ENCODE results near the gene TMPRSS2. TPM values are rescaled to one million over a fixed set of nuclear protein-coding genes. Genes with fewer than 3 reads are reported as not detected.

Gene TMPRSS2
- polyA plus RNA-seq, 4 donors, result 108 to 167 (median 136) TPM

- DNase-seq (no peak), FAIRE-seq (no peak)
- H3K4me3 ChIP-seq (ENCODE audit: low read depth in 1 of 3, low read length in 3 of 3), result no peak overlapping the region
- no peak overlapping the region for H3K27ac ChIP-seq (ENCODE audit: low read depth in 1 of 3, low read length in 2 of 3)
- no peaks in the 10 kb centered on the region for H3K4me1 ChIP-seq (ENCODE audit: control insufficient read depth in 3 of 3, insufficient read depth in 2 of 3, low read depth in 1 of 3, low read length in 2 of 3)
- no peaks in the 10 kb centered on the region for H3K9me3 ChIP-seq (ENCODE audit: control insufficient read depth in 2 of 2, insufficient read depth in 1 of 2, low read depth in 1 of 2, low read length in 1 of 2)
- peaks cover 17 to 30% (median 23%) of the 10 kb centered on the region in 3 donors for H3K36me3 ChIP-seq (ENCODE audit: control insufficient read depth in 3 of 3, insufficient read depth in 2 of 3, low read depth in 1 of 3, low read length in 3 of 3)
- 92 to 95% (median 93%) methylated on average over 3 of the region's 3 CpGs for WGBS, 3 donors
- no peaks in the 10 kb centered on the region for H3K27me3 ChIP-seq (ENCODE audit: control insufficient read depth in 3 of 3, insufficient read depth in 3 of 3, low read length in 3 of 3)
These were observed 60.6 kb downstream of the TMPRSS2 start for GRCh38 chr21:41447356-41447755.

- FAIRE-seq (no peak), DNase-seq (no peak)
These were observed 61.4 kb downstream of the TMPRSS2 start for GRCh38 chr21:41446586-41446985.

GRCh38 chr21:41445465-41445862 is 62.5 kb downstream of the TMPRSS2 start:
- WGBS, 3 donors, result 81 to 96% (median 95%) methylated on average over 7 of the region's 7 CpGs
- H3K27me3 ChIP-seq (ENCODE audit: control insufficient read depth in 3 of 3, insufficient read depth in 3 of 3, low read length in 3 of 3), result no peaks in the 10 kb centered on the region
- DNase-seq (no peak), FAIRE-seq (no peak)
- no peaks in the 10 kb centered on the region for H3K9me3 ChIP-seq (ENCODE audit: control insufficient read depth in 2 of 2, insufficient read depth in 1 of 2, low read depth in 1 of 2, low read length in 1 of 2)
- no peak overlapping the region for H3K4me3 ChIP-seq (ENCODE audit: low read depth in 1 of 3, low read length in 3 of 3)
- H3K36me3 ChIP-seq (ENCODE audit: control insufficient read depth in 3 of 3, insufficient read depth in 2 of 3, low read depth in 1 of 3, low read length in 3 of 3), result peaks cover 18 to 36% (median 34%) of the 10 kb centered on the region in 3 donors
- no peak overlapping the region for H3K27ac ChIP-seq (ENCODE audit: low read depth in 1 of 3, low read length in 2 of 3)
- no peaks in the 10 kb centered on the region for H3K4me1 ChIP-seq (ENCODE audit: control insufficient read depth in 3 of 3, insufficient read depth in 2 of 3, low read depth in 1 of 3, low read length in 2 of 3)

More at GRCh38 chr21:41446586-41446985, 61.4 kb downstream of the TMPRSS2 start:
- no peaks in the 10 kb centered on the region for H3K9me3 ChIP-seq (ENCODE audit: control insufficient read depth in 2 of 2, insufficient read depth in 1 of 2, low read depth in 1 of 2, low read length in 1 of 2)
- H3K27me3 ChIP-seq (ENCODE audit: control insufficient read depth in 3 of 3, insufficient read depth in 3 of 3, low read length in 3 of 3), result no peaks in the 10 kb centered on the region
- WGBS, 3 donors, result 65 to 89% (median 80%) methylated on average over 4 of the region's 4 CpGs
- no peaks in the 10 kb centered on the region for H3K4me1 ChIP-seq (ENCODE audit: control insufficient read depth in 3 of 3, insufficient read depth in 2 of 3, low read depth in 1 of 3, low read length in 2 of 3)
- H3K27ac ChIP-seq (ENCODE audit: low read depth in 1 of 3, low read length in 2 of 3), result no peak overlapping the region
- H3K36me3 ChIP-seq (ENCODE audit: control insufficient read depth in 3 of 3, insufficient read depth in 2 of 3, low read depth in 1 of 3, low read length in 3 of 3), result peaks cover 16 to 31% (median 26%) of the 10 kb centered on the region in 3 donors
- H3K4me3 ChIP-seq (ENCODE audit: low read depth in 1 of 3, low read length in 3 of 3), result no peak overlapping the region

GRCh38 chr21:41444703-41445464 is 63.1 kb downstream of the TMPRSS2 start:
- no peak for FAIRE-seq
- no peak overlapping the region for H3K27ac ChIP-seq (ENCODE audit: low read depth in 1 of 3, low read length in 2 of 3)
- no peaks in the 10 kb centered on the region for H3K4me1 ChIP-seq (ENCODE audit: control insufficient read depth in 3 of 3, insufficient read depth in 2 of 3, low read depth in 1 of 3, low read length in 2 of 3)
- 91 to 98% (median 94%) methylated on average over 13 of the region's 13 CpGs for WGBS, 3 donors
- peaks cover 18 to 37% (median 36%) of the 10 kb centered on the region in 3 donors for H3K36me3 ChIP-seq (ENCODE audit: control insufficient read depth in 3 of 3, insufficient read depth in 2 of 3, low read depth in 1 of 3, low read length in 3 of 3)
- no peak overlapping the region for H3K4me3 ChIP-seq (ENCODE audit: low read depth in 1 of 3, low read length in 3 of 3)
- H3K9me3 ChIP-seq (ENCODE audit: control insufficient read depth in 2 of 2, insufficient read depth in 1 of 2, low read depth in 1 of 2, low read length in 1 of 2), result no peaks in the 10 kb centered on the region
- no peak for DNase-seq
- no peaks in the 10 kb centered on the region for H3K27me3 ChIP-seq (ENCODE audit: control insufficient read depth in 3 of 3, insufficient read depth in 3 of 3, low read length in 3 of 3)

DNA sequence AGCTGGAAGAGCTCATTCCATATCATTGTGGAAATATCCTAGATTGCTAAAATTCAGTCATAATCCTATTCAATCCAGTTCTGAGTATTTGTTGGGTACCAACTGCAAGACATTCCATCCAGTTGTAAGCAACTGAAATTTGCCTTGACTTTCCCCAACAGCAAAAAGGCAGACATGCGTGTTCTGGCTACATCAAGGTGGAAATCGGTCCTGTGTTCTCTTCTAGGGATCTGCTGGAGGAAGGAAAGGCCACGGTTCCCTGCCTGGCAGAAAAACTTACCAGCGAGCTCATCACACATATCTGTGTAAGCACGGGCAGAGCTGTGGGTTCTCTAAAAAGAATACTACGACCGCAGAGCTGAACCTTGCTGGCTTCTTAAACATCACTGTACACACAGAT is 64.4 kb downstream of the TMPRSS2 start:
- Histone ChIP-seq H3K27ac (ENCODE audit: low read depth in 1 of 3, low read length in 2 of 3) (no peak overlapping the region), H3K4me1 (ENCODE audit: control insufficient read depth in 3 of 3, insufficient read depth in 2 of 3, low read depth in 1 of 3, low read length in 2 of 3) (no peaks in the 10 kb centered on the region), H3K9me3 (ENCODE audit: control insufficient read depth in 2 of 2, insufficient read depth in 1 of 2, low read depth in 1 of 2, low read length in 1 of 2) (no peaks in the 10 kb centered on the region), H3K36me3 (ENCODE audit: control insufficient read depth in 3 of 3, insufficient read depth in 2 of 3, low read depth in 1 of 3, low read length in 3 of 3) (peaks cover 21 to 43% (median 31%) of the 10 kb centered on the region in 3 donors), H3K27me3 (ENCODE audit: control insufficient read depth in 3 of 3, insufficient read depth in 3 of 3, low read length in 3 of 3) (no peaks in the 10 kb centered on the region), H3K4me3 (ENCODE audit: low read depth in 1 of 3, low read length in 3 of 3) (no peak overlapping the region)
- 92 to 96% (median 94%) methylated on average over 7 of the region's 7 CpGs for WGBS, 3 donors
- DNase-seq, result no peak
- FAIRE-seq, result no peak

DNA sequence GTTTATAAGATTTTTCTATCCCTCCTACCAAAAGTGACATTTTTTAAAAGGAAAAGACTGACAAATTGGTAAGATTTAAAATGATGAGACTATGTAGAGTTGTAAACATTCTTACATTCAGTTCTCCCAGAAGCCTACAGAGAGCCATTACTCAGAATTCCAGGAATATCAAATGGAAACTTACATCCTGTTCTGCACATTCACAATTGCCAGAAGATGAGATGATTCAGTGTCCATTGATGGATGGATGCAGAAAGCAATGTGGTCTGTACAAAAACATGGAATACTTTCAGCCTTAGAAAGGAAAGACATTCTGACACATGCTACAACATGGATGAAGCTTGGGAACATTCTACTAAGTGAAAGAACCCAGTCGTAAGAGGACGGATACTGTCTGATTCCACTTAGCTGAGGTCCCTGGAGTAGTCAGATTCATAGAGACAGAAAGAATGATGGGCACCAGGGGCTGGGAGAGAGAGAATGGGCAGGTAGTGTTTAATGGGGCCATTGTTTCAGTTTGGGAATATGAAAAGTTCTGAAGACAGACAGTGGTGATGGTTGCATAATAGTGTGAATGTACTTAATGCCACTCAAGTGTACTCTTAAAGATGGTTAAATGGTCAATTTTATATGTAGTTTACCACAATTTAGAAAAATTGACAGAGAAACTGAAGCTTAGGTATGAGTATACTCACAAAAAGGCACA is 65.3 kb downstream of the TMPRSS2 start:
- Histone ChIP-seq H3K27me3 (ENCODE audit: control insufficient read depth in 3 of 3, insufficient read depth in 3 of 3, low read length in 3 of 3) (no peaks in the 10 kb centered on the region), H3K4me1 (ENCODE audit: control insufficient read depth in 3 of 3, insufficient read depth in 2 of 3, low read depth in 1 of 3, low read length in 2 of 3) (no peaks in the 10 kb centered on the region), H3K36me3 (ENCODE audit: control insufficient read depth in 3 of 3, insufficient read depth in 2 of 3, low read depth in 1 of 3, low read length in 3 of 3) (peaks cover 21 to 44% (median 37%) of the 10 kb centered on the region in 3 donors), H3K27ac (ENCODE audit: low read depth in 1 of 3, low read length in 2 of 3) (no peak overlapping the region), H3K9me3 (ENCODE audit: control insufficient read depth in 2 of 2, insufficient read depth in 1 of 2, low read depth in 1 of 2, low read length in 1 of 2) (no peaks in the 10 kb centered on the region), H3K4me3 (ENCODE audit: low read depth in 1 of 3, low read length in 3 of 3) (no peak overlapping the region)
- 95 to 96% (median 95%) methylated on average over 2 of the region's 2 CpGs for WGBS, 3 donors
- DNase-seq (no peak), FAIRE-seq (no peak)

GRCh38 chr21:41441546-41441945 is 66.4 kb downstream of the TMPRSS2 start:
- no peak for FAIRE-seq
- 95 to 96% (median 96%) methylated on average over 14 of the region's 14 CpGs for WGBS, 3 donors
- H3K36me3 ChIP-seq (ENCODE audit: control insufficient read depth in 3 of 3, insufficient read depth in 2 of 3, low read depth in 1 of 3, low read length in 3 of 3), result peaks cover 22 to 44% (median 42%) of the 10 kb centered on the region in 3 donors
- no peaks in the 10 kb centered on the region for H3K27me3 ChIP-seq (ENCODE audit: control insufficient read depth in 3 of 3, insufficient read depth in 3 of 3, low read length in 3 of 3)
- no peak for DNase-seq
- no peaks in the 10 kb centered on the region for H3K9me3 ChIP-seq (ENCODE audit: control insufficient read depth in 2 of 2, insufficient read depth in 1 of 2, low read depth in 1 of 2, low read length in 1 of 2)
- H3K27ac ChIP-seq (ENCODE audit: low read depth in 1 of 3, low read length in 2 of 3), result no peak overlapping the region
- H3K4me3 ChIP-seq (ENCODE audit: low read depth in 1 of 3, low read length in 3 of 3), result no peak overlapping the region
- no peaks in the 10 kb centered on the region for H3K4me1 ChIP-seq (ENCODE audit: control insufficient read depth in 3 of 3, insufficient read depth in 2 of 3, low read depth in 1 of 3, low read length in 2 of 3)

- DNase-seq, result no peak
- Histone ChIP-seq H3K9me3 (ENCODE audit: control insufficient read depth in 2 of 2, insufficient read depth in 1 of 2, low read depth in 1 of 2, low read length in 1 of 2) (peaks cover 0 to 2% of the 10 kb centered on the region in 2 donors), H3K36me3 (ENCODE audit: control insufficient read depth in 3 of 3, insufficient read depth in 2 of 3, low read depth in 1 of 3, low read length in 3 of 3) (peaks cover 20 to 42% (median 37%) of the 10 kb centered on the region in 3 donors), H3K4me3 (ENCODE audit: low read depth in 1 of 3, low read length in 3 of 3) (no peak overlapping the region), H3K27ac (ENCODE audit: low read depth in 1 of 3, low read length in 2 of 3) (no peak overlapping the region), H3K4me1 (ENCODE audit: control insufficient read depth in 3 of 3, insufficient read depth in 2 of 3, low read depth in 1 of 3, low read length in 2 of 3) (no peaks in the 10 kb centered on the region), H3K27me3 (ENCODE audit: control insufficient read depth in 3 of 3, insufficient read depth in 3 of 3, low read length in 3 of 3) (no peaks in the 10 kb centered on the region)
- no peak for FAIRE-seq
- WGBS, 3 donors, result 71 to 82% (median 71%) methylated on average over 4 of the region's 4 CpGs
These were observed 68.7 kb downstream of the TMPRSS2 start for GRCh38 chr21:41439248-41439647.
